ENCODE measurements around the gene SRD5A2. TPM values are rescaled to one million over a fixed set of nuclear protein-coding genes. Genes with fewer than 3 reads are reported as not detected.
A peak's percentile ranks its signal among the peaks of the same experiment; 100 is the strongest.

Gene SRD5A2, protein sequence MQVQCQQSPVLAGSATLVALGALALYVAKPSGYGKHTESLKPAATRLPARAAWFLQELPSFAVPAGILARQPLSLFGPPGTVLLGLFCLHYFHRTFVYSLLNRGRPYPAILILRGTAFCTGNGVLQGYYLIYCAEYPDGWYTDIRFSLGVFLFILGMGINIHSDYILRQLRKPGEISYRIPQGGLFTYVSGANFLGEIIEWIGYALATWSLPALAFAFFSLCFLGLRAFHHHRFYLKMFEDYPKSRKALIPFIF
- not detected in 2 replicates for total RNA-seq (2014; rRNA removed; shearing (Covaris generic); ENCODE audit: low replicate concordance)

DNA sequence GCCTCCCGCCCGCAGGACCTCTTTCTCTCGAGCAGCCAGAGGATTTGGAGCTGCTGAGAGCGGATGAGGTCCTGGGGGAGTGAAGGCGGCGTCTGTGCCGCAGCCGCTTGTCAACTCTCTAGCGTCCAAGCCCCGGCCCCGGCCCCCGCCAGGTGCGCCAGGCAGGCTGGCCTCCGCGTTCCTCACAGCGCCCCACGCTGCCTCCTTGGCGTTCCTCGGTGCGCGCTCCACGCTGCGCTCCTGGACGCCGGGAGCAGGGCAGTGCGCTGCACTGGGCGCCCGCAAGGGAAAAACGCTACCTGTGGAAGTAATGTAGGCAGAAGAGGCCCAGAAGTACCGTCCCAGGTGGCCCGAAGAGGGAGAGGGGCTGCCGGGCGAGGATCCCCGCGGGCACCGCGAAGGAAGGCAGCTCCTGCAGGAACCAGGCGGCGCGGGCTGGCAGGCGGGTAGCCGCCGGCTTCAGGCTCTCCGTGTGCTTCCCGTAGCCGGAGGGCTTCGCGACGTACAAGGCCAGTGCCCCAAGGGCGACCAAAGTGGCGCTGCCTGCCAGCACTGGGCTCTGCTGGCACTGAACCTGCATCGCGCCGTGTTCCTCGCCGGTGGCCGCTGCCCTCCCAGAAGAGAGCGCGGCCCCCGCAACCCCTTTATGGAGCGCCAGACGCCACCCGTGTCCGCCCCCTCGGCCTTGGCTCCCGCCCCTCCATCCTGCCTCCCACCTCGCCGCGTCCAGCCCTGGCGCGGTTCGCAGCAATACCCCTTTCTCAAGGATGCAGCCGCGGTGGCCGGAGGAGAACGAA lies at the start of gene SRD5A2:
TSS of gene SRD5A2 (minus strand) at position 618 of the 797 bp plus-strand sequence. CDS start at position 580, 38 bp downstream.
- DNase-seq (ENCODE audit: low read depth): no peak
- in situ Hi-C loops (cut with HindIII; ENCODE audit: low pct_unique_long_range_greater_than_20kb, low sequenced_read_pairs): no loop called here

DNA sequence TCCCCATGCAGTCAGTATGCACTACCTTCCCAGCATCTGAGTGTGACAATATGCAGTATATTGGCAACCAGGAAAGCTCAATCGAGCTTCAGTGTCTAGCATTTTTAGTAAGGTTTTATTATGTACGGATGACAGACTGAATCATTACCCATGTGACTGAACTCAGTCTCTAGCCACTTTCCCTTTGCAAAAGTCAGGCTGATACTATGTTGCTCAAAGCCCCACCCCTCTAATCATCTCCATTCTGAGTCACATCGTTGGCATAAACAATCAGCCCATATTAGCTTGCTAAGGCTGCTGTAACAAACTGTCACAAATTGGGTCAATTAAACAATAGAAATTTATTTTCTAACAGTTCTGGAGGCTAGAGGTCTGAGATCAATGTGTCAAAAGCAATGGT lies 25.8 kb upstream of the SRD5A2 start:
- DNase-seq (ENCODE audit: low read depth): peak; percentile 6
- in situ Hi-C loops (cut with HindIII; ENCODE audit: low pct_unique_long_range_greater_than_20kb, low sequenced_read_pairs): no loop called here

DNA sequence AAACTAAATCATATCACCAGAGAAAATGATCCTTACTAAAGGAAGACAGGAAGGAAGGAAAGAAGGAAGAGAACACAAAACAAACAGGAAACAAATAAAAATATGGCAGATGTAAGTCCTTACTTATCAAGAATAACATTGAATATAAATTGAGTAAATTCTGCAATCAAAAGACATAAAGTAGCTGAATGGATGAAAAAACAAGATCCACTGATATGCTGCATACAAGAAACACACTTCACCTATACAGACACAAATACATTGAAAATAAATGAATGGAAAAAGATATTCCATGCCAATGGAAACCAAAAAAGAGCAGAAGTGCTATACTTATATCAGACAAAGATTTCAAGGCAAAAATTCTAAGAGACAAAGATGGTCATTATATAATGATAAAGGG lies 18.0 kb upstream of the SRD5A2 start:
- DNase-seq (ENCODE audit: low read depth): no peak
- in situ Hi-C loops (cut with HindIII; ENCODE audit: low pct_unique_long_range_greater_than_20kb, low sequenced_read_pairs): no loop called here

DNA sequence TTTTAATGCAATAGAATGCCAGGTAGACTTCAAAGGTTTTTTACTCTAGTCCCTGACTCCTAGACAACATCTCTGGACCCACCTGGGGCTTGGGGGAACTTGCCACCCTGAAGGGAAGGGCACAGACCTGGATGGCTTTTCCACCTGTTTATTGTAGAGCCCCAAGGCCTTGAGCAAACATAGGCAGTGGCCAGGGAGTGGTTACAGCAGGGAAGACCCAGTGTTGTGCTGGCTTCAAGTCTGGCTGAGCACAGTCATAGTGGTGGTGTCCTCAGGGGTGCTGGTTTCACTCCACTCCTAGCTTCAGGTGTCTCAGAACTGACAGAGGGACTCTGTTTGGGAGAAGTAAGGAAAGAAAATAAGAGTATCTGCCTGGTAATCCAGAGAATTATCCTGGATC lies 5.5 kb upstream of the SRD5A2 start:
- in situ Hi-C loops (cut with HindIII; ENCODE audit: low pct_unique_long_range_greater_than_20kb, low sequenced_read_pairs): no loop called here
- DNase-seq (ENCODE audit: low read depth): no peak

DNA sequence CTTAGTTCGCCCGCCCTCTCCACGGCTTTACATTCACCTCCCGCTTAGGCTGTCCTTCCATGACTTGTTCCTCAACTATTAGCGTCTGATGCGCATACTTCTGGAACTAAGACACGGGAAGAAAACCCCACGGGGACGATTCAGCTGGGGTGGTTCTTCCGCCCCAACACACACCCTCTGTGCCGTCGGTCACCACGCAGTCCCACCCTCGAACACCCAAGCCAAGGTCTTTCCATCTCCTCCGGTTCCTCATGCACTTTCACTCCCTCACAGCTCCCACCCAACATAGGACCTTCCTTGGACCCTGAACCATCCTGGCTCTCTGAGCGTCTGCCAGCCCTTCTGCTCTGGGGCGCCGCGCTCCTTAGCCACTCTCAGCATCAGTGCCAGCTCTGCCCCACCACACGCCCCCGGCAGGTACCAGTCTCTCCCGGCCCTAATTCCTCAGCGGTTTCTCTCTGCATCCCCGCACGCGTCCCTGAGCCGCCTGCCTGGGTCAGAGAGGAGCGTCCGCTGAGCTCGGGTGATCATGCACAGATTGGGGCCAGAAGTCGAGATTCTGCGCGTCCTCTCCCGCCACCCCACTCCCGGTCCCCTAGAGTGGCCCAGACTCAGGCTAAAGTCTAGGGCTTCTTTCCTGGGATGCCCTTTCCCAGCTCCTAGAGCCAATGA lies 522 bp upstream of the SRD5A2 start:
- no peak for DNase-seq (ENCODE audit: low read depth)
- in situ Hi-C loops (cut with HindIII; ENCODE audit: low pct_unique_long_range_greater_than_20kb, low sequenced_read_pairs): no loop called here

DNA sequence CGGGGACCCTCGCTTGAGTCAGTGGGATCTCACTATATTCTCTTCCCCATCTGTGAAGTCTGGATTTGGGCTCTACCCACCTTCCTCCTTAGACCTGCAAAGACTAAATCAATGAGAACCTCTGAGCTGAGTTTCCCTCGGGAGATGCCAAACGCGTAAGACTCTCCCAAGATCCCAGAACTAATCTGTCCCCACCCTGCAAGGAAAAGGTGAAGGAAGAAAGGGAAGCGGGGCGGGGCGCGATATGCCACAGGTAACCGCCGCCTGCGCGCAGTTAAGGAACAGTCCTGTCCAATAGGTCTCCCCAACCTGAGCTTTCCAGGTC lies 780 bp downstream of the SRD5A2 start:
- in situ Hi-C loops (cut with HindIII; ENCODE audit: low pct_unique_long_range_greater_than_20kb, low sequenced_read_pairs): no loop called here
- DNase-seq (ENCODE audit: low read depth): no peak

DNA sequence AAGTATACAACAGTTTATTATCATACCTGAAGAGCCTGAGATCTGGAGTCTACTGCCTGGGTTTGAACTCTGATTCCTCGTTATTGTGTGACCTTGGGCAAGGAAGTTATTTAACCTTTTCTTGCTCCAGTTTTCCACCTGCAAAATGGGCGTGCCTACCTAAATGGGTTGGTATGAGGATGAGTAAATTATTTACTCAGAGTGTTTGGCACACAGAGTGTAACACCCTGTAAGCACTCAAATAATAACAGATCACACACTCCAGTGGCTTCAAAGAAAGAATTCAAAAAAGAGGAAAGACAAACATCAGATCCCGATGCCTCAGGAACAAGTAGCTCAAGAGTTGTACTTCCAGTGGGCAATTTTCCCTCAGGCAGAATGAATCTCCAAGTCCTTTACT lies 2.4 kb downstream of the SRD5A2 start:
- in situ Hi-C loops (cut with HindIII; ENCODE audit: low pct_unique_long_range_greater_than_20kb, low sequenced_read_pairs): no loop called here
- DNase-seq (ENCODE audit: low read depth): peak; percentile 14

DNA sequence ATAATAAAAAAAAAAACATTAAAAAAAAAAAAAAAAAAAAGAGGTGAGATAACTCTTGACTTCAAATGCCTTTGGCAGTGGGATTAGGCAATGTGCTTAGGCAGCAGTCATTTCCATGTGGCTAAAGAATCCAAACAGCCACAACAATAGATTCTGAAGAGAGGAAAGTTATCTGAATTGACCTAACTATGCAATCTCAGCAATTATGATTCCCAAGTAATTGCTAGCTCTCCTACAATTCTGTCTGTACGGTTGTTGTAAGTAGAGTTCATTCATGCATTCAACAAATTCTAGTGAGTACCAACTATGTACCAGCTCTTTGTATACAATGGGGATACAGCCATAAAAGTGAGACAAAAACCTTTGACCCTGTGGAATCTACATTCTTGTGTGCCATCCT lies 3.6 kb downstream of the SRD5A2 start:
- in situ Hi-C loops (cut with HindIII; ENCODE audit: low pct_unique_long_range_greater_than_20kb, low sequenced_read_pairs): no loop called here
- no peak for DNase-seq (ENCODE audit: low read depth)

DNA sequence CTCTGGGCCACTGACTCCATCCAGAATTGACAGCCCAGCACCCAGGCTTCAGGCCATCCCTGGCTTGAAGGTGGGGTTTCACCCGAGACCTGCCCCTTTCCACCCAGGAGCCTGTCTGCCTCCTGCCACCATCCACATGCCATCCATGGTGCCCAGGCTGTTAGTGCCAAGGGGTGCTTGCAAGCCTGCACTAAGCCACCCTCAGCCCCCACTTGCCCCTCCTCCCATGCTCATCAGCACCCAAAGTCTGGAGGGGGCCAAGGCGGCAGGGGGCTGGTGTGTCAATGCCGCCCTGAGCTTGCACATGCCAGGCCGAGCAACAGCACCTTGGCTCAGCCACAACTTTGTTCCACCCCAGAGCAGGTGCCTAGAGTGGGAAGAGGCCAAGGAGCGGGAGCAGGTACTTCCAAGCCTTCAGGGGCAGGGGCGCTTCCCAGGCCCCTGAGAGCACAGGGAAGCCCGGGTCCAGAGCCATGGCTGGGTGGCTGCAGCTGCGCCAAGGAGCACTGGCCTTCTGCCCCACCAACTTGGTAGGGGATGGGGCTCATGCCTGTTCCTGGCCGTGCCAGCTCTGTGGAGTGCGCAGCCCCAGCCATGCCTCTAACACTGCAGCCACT lies 12.0 kb downstream of the SRD5A2 start:
- in situ Hi-C loops (cut with HindIII; ENCODE audit: low pct_unique_long_range_greater_than_20kb, low sequenced_read_pairs): no loop called here

DNA sequence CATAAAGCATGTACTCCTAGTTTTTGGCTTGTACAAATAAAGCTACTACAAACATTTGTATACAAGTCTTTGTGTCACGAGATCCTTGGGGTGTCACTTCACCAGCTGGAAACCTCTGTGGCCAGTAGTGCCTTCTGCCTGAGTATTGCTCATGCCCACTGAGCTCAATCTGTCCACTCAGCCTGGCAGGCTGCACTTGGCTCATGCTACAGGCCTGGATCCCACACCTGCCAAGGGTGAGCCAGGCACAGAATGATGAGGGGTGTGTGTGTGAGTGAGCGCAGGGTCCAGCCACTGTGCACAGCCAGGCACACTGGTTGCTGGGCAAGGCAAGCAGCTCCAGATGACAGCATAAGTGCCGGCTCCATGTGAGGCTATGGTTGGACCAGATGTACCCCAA lies 13.1 kb downstream of the SRD5A2 start:
- in situ Hi-C loops (cut with HindIII; ENCODE audit: low pct_unique_long_range_greater_than_20kb, low sequenced_read_pairs): no loop called here
- no peak for DNase-seq (ENCODE audit: low read depth)

More for the DNA sequence above, 12.0 kb downstream of the SRD5A2 start:
- DNase-seq (ENCODE audit: low read depth): no peak

DNA sequence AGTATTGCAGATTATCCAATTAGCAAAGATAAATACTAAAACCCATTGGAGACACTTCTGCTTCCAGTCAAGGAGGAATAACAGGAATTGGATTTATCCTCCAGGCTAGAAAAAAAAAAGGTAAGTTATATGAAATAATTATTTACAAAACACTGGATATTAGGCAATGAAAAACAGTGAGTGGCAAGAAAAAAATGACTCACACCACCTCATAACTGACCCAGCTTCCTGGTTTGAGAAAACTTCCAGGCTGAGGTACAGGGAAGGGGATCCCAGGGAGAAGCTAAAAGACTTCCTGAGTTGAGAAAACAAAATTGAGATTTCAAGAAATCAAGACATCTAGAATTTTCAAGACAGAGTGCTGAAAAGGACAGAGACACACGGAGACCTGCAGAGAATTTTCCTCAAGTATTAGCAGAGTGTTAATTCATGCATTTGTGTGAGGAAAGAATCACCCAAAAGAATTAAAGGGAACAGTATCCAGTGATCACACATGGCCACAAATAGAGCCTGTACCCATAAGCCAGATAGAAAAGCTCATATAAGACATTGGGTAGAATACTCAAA lies 17.4 kb downstream of the SRD5A2 start:
- in situ Hi-C loops (cut with HindIII; ENCODE audit: low pct_unique_long_range_greater_than_20kb, low sequenced_read_pairs): no loop called here
- DNase-seq (ENCODE audit: low read depth): no peak

DNA sequence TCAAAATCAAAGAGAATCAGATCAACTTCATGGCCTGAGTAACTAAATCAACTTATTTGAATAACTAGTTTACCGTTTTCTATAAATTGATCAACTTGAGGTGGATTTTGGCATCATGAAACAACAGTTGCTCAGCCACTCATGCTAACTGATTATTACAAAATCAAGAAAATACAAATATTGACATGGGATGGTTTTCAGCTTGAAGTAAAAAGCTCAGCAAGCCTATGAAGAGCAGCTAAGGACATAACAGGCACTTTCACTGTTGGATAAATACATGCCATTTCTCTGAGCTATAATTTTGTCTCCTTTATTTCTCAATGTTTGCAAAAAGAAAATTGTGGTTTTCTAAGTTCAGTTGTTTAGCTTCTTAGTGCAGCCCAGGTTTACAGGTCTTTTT lies 18.9 kb downstream of the SRD5A2 start:
- in situ Hi-C loops (cut with HindIII; ENCODE audit: low pct_unique_long_range_greater_than_20kb, low sequenced_read_pairs): no loop called here
- no peak for DNase-seq (ENCODE audit: low read depth)

DNA sequence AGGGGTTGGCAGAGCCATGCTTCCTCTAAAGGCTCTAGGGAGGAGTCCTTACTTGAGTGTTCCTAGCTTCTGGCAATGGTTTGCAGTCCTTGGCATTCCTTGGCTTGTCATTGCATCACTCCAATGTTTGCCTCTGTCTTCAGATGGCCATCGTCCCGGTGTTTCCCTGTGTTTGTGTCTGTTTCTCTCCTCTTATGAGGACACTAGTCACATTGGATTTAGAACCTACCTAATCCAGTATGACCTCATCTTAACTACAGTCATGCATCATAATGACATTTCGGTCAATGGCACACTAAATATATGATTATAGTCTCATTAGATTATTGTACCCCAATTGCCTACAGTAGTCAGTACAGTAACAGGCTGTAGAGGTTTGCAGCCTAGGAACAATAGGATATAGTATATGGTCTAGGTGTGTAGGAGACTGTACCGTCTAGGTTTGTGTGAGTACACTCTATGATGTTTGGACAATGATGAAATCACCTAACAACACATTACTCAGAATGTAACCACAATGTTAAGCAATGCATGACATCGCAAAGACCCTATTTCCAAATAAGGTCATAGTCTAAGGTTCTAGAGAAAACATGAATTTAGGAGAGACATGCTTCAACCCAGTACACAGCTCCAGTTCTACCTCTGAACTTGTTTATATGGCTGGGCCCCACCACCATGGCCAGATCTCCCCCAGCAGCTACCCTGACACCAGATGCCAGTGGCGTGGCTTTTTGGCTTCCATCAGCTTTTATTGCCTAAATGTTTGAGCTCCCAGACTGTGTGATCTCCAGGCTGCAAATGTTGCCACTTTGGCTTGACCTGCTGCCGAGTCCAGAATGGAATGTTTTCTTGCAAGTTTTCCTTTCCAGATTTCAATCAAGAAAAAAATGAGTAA lies 22.1 kb downstream of the SRD5A2 start:
- in situ Hi-C loops (cut with HindIII; ENCODE audit: low pct_unique_long_range_greater_than_20kb, low sequenced_read_pairs): no loop called here
- DNase-seq (ENCODE audit: low read depth): peak; percentile 40

DNA sequence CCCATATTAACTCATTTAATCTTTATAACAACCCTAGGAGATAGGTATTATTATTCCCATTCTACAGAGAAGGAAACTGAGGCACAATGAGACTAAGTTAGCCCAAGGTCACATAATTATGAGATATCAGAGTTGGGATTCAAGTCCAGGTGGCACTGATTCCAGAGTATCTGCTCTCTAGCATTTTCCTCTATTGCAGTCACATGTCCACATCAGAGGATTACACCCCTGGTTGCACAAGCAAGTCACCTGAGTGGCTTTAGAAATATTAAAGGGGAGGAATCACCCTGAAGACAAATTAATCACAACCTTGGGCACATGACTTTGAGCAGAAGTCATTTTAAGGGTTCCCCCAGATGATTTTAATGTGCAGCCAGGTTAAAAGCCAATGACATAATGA lies 23.8 kb downstream of the SRD5A2 start:
- no peak for DNase-seq (ENCODE audit: low read depth)
- in situ Hi-C loops (cut with HindIII; ENCODE audit: low pct_unique_long_range_greater_than_20kb, low sequenced_read_pairs): no loop called here

DNA sequence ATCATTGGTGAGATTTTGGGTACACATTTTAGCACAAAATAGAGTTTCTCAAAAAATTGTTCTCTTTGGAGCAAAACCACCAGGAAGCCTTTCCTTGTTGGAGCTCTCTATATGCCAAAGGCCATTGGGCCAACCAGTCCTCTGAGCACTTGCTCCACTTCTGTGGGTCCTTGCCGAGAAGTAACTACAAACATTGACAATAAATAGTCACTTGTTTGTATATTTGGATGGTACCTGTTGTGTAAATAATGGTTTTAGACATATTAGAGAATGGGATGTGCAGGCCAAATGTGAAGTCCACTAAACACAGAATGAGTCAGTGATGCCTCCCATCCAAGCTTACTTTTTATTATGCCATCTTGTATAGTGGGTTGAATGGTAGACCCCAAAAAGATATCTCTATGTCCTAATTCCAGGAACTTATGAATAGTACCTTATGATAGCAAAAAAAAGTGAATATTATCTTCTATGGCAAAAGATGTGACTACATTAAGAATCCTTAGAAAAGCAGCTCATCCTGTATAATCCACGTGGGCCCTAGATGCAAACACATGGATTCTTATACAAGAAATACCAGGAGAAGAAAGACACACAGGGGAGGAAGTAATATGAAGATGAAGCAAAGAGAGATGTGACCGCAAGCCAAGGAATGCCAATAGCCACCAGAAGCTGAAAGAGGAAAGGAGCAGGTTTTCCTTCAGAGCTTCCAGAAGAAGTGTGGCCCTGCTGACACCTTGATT lies 24.6 kb downstream of the SRD5A2 start:
- DNase-seq (ENCODE audit: low read depth): no peak
- in situ Hi-C loops (cut with HindIII; ENCODE audit: low pct_unique_long_range_greater_than_20kb, low sequenced_read_pairs): no loop called here

DNA sequence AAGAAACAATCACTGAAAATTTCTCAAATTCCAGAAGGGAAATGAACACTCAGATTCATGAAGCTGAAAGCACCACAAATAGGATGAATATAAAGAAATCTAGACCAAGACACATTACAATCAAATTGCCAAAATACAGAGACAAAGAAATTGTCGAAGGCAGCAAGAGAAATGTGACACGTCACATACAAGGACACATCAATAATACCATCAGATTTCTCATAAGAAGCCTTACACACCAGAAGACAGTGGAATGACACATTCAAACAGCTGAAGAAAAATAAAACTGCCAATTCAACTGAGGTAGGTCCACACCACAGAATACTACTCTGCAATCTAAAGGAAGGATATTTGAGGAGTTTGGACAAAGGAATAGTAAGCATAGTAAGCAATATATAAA lies 27.4 kb downstream of the SRD5A2 start:
- in situ Hi-C loops (cut with HindIII; ENCODE audit: low pct_unique_long_range_greater_than_20kb, low sequenced_read_pairs): no loop called here
- DNase-seq (ENCODE audit: low read depth): no peak

DNA sequence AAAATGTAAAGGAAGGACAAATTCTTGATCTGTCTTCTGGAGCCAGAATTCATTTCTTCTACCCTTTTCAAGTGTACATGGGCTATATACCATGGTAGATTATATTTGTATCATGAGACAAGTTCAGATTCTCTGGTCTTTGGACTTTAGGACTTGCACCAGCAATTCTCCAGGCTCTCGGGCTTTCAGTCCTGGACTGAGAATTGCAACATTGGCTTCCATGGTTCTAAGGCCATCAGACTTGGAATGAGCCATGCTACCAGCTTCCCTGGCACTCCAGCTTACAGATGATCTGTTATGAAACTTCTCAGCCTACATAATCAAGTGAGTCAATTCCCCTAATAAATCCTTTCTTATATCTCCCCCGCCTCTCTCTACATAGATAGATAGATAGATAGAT lies 33.3 kb downstream of the SRD5A2 start:
- no peak for DNase-seq (ENCODE audit: low read depth)
- in situ Hi-C loops (cut with HindIII; ENCODE audit: low pct_unique_long_range_greater_than_20kb, low sequenced_read_pairs): no loop called here
